Measurements from ENCODE around the gene RGS11. TPM values are rescaled to one million over a fixed set of nuclear protein-coding genes. Genes with fewer than 3 reads are reported as not detected.

RGS11 gene
- total RNA-seq, 1 donor from 2014 or later: 0.14 TPM

- Mint-ChIP-seq H3K4me1 (peaks cover 3% of the 10 kb centered on the region), H3K9me3 (no peaks in the 10 kb centered on the region), H3K27ac (no peak within 1 kb of the TSS), H3K27me3 (peaks cover 27% of the 10 kb centered on the region), H3K36me3 (ENCODE audit: low read depth) (no peaks in the 10 kb centered on the region), H3K4me3 (no peak within 1 kb of the TSS)
- no peak for DNase-seq
- intact Hi-C loops (cut with micrococcal nuclease): no loop called here
Measured at GRCh38 chr16:280552-280951, 4.8 kb upstream of the RGS11 start, which contains the start of gene ARHGDIG. Gene ARHGDIG, plus strand, starts transcription at chr16:280591. Its CDS starts 90 bp downstream, at chr16:280681.

- Mint-ChIP-seq H3K9me3 (no peaks in the 10 kb centered on the region), H3K4me3 (no peak overlapping the region), H3K27me3 (peaks cover 29% of the 10 kb centered on the region), H3K4me1 (peaks cover 3% of the 10 kb centered on the region), H3K27ac (no peak overlapping the region), H3K36me3 (ENCODE audit: low read depth) (no peaks in the 10 kb centered on the region)
- intact Hi-C loops (cut with micrococcal nuclease): no loop called here
- no peak for DNase-seq
Measured at GRCh38 chr16:280005-280460, 4.3 kb upstream of the RGS11 start.

- intact Hi-C loops (cut with micrococcal nuclease): no loop called here
- Mint-ChIP-seq H3K4me3 (no peak overlapping the region), H3K9me3 (no peaks in the 10 kb centered on the region), H3K4me1 (peaks cover 3% of the 10 kb centered on the region), H3K27ac (no peak overlapping the region), H3K27me3 (peaks cover 29% of the 10 kb centered on the region), H3K36me3 (ENCODE audit: low read depth) (no peaks in the 10 kb centered on the region)
- no peak for DNase-seq
Measured at GRCh38 chr16:279531-279930, 3.8 kb upstream of the RGS11 start.

GRCh38 chr16:278863-279366 is 3.2 kb upstream of the RGS11 start:
- Mint-ChIP-seq H3K4me3 (no peak overlapping the region), H3K4me1 (peaks cover 3% of the 10 kb centered on the region), H3K27me3 (peaks cover 29% of the 10 kb centered on the region), H3K9me3 (no peaks in the 10 kb centered on the region), H3K27ac (no peak overlapping the region), H3K36me3 (ENCODE audit: low read depth) (no peaks in the 10 kb centered on the region)
- intact Hi-C loops (cut with micrococcal nuclease): no loop called here
- peak; percentile 82 for DNase-seq

- no peak overlapping the region for H3K27ac Mint-ChIP-seq
- no peak for DNase-seq
- H3K27me3 Mint-ChIP-seq: peaks cover 29% of the 10 kb centered on the region
- intact Hi-C loops (cut with micrococcal nuclease): loop anchor here (2.0 kb wide), 1 partner anchor 42 kb away; the partner anchor contains the start of gene FAM234A
- H3K36me3 Mint-ChIP-seq (ENCODE audit: low read depth): no peaks in the 10 kb centered on the region
- no peaks in the 10 kb centered on the region for H3K9me3 Mint-ChIP-seq
- peak overlapping the region; percentile 58 for H3K4me3 Mint-ChIP-seq
- peaks cover 3% of the 10 kb centered on the region for H3K4me1 Mint-ChIP-seq
Measured at GRCh38 chr16:276426-277077, 808 bp upstream of the RGS11 start.

GRCh38 chr16:275041-275641 is 603 bp downstream of the RGS11 start:
- Mint-ChIP-seq H3K9me3 (no peaks in the 10 kb centered on the region), H3K4me3 (peak overlapping the region; percentile 45), H3K27me3 (peaks cover 25% of the 10 kb centered on the region), H3K4me1 (peaks cover 3% of the 10 kb centered on the region), H3K36me3 (ENCODE audit: low read depth) (no peaks in the 10 kb centered on the region), H3K27ac (no peak overlapping the region)
- no peak for DNase-seq
- intact Hi-C loops (cut with micrococcal nuclease): no loop called here

GRCh38 chr16:273547-274421 is 2.0 kb downstream of the RGS11 start:
- DNase-seq: no peak
- no peak overlapping the region for H3K27ac Mint-ChIP-seq
- H3K4me1 Mint-ChIP-seq: no peaks in the 10 kb centered on the region
- intact Hi-C loops (cut with micrococcal nuclease): no loop called here
- H3K9me3 Mint-ChIP-seq: no peaks in the 10 kb centered on the region
- no peaks in the 10 kb centered on the region for H3K36me3 Mint-ChIP-seq (ENCODE audit: low read depth)
- H3K4me3 Mint-ChIP-seq: no peak overlapping the region
- H3K27me3 Mint-ChIP-seq: peaks cover 21% of the 10 kb centered on the region

- no peak overlapping the region for H3K4me3 Mint-ChIP-seq
- H3K4me1 Mint-ChIP-seq: no peaks in the 10 kb centered on the region
- H3K27me3 Mint-ChIP-seq: peaks cover 17% of the 10 kb centered on the region
- H3K9me3 Mint-ChIP-seq: no peaks in the 10 kb centered on the region
- no peak overlapping the region for H3K27ac Mint-ChIP-seq
- DNase-seq: no peak
- no peaks in the 10 kb centered on the region for H3K36me3 Mint-ChIP-seq (ENCODE audit: low read depth)
- intact Hi-C loops (cut with micrococcal nuclease): no loop called here
Measured at GRCh38 chr16:272633-273546, 2.9 kb downstream of the RGS11 start.

GRCh38 chr16:270381-271255 is 5.1 kb downstream of the RGS11 start:
- no peak for DNase-seq
- intact Hi-C loops (cut with micrococcal nuclease): no loop called here
- Mint-ChIP-seq H3K4me1 (no peaks in the 10 kb centered on the region), H3K9me3 (no peaks in the 10 kb centered on the region), H3K27me3 (peaks cover 3% of the 10 kb centered on the region), H3K27ac (no peak overlapping the region), H3K36me3 (ENCODE audit: low read depth) (no peaks in the 10 kb centered on the region), H3K4me3 (no peak overlapping the region)

GRCh38 chr16:269061-269796 is 6.5 kb downstream of the RGS11 start:
- peaks cover 2% of the 10 kb centered on the region for H3K27me3 Mint-ChIP-seq
- no peaks in the 10 kb centered on the region for H3K4me1 Mint-ChIP-seq
- no peak overlapping the region for H3K4me3 Mint-ChIP-seq
- no peak for DNase-seq
- intact Hi-C loops (cut with micrococcal nuclease): no loop called here
- H3K27ac Mint-ChIP-seq: no peak overlapping the region
- H3K9me3 Mint-ChIP-seq: no peaks in the 10 kb centered on the region
- H3K36me3 Mint-ChIP-seq (ENCODE audit: low read depth): no peaks in the 10 kb centered on the region

GRCh38 chr16:268141-269053 is 7.3 kb downstream of the RGS11 start:
- intact Hi-C loops (cut with micrococcal nuclease): no loop called here
- DNase-seq: no peak
- Mint-ChIP-seq H3K4me1 (no peaks in the 10 kb centered on the region), H3K27me3 (peaks cover 2% of the 10 kb centered on the region), H3K36me3 (ENCODE audit: low read depth) (no peaks in the 10 kb centered on the region), H3K9me3 (no peaks in the 10 kb centered on the region), H3K27ac (no peak overlapping the region), H3K4me3 (no peak overlapping the region)

Data from activated CD4-positive, alpha-beta T cell treated with anti-CD3 and anti-CD28 coated beads, Interleukin-2, amount 10 ng/mL, durations not matched to agents 24 days and 14 days (primary cell).